GM21390 (cell line): ENCODE measurements around the gene RSU1.

Experiments used
- ATAC-seq: cut with Tn5 transposase; IDR thresholded peaks from one replicate; pipeline ENCODE4 v1.9.1; 2021; ENCODE audit not compliant: unreplicated experiment

The RSU1 gene

GRCh38 chr10:16822726-16823360, 5.6 kb upstream of the RSU1 start:
- ATAC-seq, result no peak

DNA sequence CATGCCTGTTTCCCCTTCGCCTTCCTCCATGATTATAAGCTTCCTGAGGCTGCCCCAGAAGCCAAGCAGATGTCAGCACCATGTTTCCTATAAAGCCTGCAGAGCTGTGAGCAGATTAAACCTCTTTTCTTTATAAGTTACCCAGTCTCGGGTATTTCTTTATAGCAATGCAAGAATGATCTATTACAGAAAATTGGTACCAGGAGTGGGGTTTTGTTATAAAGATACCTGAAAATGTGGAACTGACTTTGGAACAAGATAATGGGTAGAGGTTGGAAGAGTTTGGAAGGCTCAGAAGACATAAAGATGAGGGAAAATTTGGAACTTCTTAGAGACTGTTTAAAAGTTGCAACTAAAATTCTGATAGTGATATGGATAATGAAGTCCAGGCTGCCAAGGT, 4.8 kb upstream of the RSU1 start:
- ATAC-seq, result no peak

- ATAC-seq, result no peak
Measured at GRCh38 chr10:16820421-16820820, 3.2 kb upstream of the RSU1 start.

DNA sequence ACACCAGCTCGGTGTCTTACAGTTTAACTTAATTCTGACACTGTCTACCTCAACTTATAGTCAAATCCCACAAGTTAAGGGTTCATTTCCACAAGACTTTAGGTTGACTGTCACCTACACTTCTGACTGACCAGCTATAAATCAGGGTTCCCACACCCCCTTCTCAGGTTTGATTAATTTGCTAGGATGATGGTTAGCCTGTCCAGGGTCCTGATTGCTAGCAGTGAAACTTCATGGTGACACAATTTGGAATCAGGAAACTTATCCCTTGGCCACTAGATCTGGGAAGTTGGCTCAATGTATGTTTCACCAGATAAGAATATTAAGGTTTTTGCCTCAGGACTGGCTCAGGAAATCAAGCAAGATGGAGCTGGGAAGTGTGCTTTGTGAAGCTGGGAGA, 2.8 kb upstream of the RSU1 start:
- ATAC-seq, result no peak

- ATAC-seq, result no peak
Measured at GRCh38 chr10:16819436-16819835, 2.2 kb upstream of the RSU1 start.

GRCh38 chr10:16819026-16819425, 1.8 kb upstream of the RSU1 start:
- no peak for ATAC-seq

GRCh38 chr10:16816830-16817124, 447 bp downstream of the RSU1 start:
- ATAC-seq, result no peak

- ATAC-seq, result no peak
Measured at GRCh38 chr10:16816171-16816570, 1.1 kb downstream of the RSU1 start.

- no peak for ATAC-seq
Measured at GRCh38 chr10:16814012-16814411, 3.2 kb downstream of the RSU1 start.

GRCh38 chr10:16812676-16813075, 4.5 kb downstream of the RSU1 start:
- ATAC-seq, result no peak

- no peak for ATAC-seq
Measured at GRCh38 chr10:16811765-16812164, 5.5 kb downstream of the RSU1 start.

DNA sequence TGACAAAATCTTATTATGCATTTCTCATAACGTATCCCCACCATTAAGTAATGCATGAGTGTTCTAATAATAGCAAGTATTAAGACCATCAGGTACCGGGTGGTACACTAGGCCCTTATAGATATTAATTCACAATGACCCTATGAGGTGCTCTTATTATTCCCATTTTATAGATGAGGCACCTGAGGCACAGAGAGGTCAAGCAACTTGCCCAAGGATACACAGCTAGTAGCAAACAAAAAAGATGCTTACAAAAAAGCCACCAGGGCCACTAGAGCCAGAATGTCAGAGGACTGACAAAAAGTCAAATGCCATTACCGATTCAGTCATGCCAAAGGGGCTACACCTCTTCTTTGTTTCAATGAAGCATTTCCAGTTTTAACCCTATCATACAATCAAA, 5.9 kb downstream of the RSU1 start:
- no peak for ATAC-seq

DNA sequence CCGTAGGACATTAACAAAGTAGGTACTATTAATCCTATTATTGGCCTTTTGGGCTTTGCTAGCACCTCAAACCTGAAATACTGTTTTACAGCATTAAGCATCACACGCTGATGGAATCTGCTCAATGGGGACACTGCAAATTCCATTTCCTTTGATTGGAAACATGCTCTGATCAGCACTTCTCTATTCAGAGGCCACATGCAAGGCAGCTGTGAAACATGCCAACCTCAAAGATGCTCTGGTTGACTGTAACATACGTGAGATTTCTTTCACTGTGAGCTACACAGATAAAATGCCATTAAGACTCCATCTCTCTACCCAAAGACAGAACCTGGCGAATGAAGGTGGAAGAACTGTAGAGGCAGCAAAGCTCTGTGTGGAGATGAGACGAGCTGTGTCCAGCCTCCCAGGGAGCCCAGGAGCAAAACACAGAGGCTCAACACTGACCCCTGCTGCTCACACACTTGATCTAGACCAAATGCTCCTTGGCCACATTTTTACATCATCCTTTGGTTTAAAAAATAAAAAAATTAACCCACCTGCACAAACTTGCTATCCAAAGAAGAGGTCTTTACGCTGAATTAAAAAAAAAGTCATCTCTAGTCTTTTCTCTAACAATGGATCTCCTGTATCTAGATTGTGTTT, 8.0 kb downstream of the RSU1 start:
- peak; percentile 81 for ATAC-seq

- ATAC-seq, result no peak
Measured at GRCh38 chr10:16804123-16804522, 13.1 kb downstream of the RSU1 start.

DNA sequence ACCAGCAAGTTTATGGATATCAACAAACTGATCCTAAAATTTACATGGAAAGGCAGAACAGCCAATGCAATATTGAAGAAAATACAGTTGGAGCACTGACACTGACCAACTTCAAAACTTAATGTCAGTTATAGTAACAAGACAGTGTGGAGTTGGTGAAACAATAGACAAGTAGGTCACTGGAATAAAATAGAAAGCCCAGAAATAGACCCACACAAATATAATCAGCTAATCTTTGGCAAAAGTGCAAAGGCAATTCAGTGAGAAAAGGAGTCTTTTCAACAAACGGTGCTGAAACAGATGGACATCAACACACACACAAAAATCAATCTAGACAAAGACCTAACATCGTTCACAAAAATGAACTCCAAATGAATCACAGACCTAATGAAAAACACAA, 13.8 kb downstream of the RSU1 start:
- ATAC-seq, result no peak

GRCh38 chr10:16799621-16800020, 17.6 kb downstream of the RSU1 start:
- ATAC-seq, result peak; percentile 82

- ATAC-seq, result no peak
Measured at GRCh38 chr10:16798571-16798970, 18.7 kb downstream of the RSU1 start.

DNA sequence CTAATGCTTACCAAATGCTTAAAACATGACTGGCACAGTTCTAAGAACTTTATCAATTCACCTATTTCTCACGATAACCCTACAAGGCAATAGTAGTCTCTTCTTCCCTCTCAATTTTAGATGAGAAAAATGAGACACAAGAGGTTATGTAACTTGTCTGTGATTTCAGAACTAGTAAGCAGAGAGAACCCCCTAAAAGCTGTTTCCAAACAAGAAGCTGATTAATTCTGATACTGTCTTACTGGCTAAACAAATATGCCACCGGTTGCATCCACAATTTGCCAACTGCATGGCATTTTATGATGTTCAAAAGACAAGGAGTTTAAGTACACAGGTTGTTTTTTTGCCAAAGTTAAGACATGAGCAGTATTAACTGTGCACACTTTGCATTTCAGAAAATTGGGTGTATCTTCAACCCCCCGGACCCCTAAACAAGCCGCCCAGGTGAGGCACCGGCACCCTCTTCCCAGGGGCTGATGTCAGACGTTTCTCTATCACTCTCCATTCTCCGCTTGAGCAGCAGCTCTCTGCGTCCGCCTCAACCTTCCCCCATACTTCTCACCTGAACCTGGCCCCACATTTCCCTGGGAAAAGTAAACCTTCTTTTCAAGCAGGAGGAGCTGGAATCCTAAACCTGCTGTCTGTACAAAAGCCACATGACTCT, 21.7 kb downstream of the RSU1 start:
- no peak for ATAC-seq

DNA sequence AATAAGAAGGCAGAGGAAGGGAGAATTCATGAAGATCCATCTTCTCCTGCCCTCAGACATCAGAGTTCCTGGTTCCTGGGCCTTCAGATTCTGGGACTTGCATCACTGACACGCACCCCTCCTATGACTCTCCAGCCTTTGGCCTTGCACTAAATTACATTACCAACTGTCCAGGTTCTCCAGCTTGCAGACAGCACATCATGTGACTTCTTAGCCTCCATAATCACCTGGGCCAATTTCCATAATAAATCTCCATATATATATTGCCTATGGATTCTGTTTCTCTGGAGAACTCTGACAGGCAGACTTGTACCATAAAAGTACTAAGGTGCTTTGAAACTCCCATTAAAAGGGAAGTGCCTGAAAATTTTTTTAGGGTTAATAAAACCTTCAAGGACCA, 23.2 kb downstream of the RSU1 start:
- no peak for ATAC-seq

GRCh38 chr10:16792675-16793074, 24.5 kb downstream of the RSU1 start:
- no peak for ATAC-seq

GRCh38 chr10:16789765-16790164, 27.5 kb downstream of the RSU1 start:
- no peak for ATAC-seq

DNA sequence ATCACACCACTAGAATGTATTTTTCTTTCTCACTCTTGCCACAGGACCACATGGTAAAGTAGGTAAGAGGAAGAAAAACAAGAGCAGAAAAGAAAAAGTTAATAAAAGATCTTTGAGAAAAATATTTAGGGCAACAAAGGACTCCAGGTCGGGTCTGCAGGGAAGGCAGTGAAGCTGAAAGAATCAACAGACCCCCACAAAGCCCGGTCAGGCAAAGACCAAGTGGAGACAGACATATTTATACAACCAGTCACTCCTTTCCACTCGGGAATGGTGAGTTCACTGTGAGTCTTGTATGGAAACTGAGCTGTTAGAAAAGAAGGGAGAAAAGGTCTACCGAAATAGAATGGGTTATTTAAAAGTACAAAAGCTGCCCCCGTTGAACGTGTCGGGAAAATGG, 28.0 kb downstream of the RSU1 start:
- ATAC-seq, result no peak

DNA sequence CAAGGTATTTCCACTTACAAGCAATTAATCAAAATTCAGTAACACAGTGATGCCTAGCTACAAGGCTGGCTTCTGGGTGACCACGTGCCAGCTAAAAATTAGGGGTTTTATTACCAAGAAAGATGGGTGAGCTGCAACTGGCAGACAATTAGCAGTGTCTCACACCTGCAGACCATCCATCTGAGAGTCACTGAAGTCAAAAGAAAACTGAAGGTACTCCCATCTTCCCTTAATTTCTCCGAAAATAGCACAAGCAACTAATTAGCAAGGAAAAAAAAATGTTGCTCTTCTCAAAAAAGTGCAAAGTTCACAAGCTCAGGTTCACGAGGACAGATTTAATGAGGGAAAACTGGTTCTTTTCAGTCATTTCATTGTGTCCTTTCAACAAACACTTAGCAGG, 28.4 kb downstream of the RSU1 start:
- ATAC-seq, result no peak
